Loucy (cell line): Measurements from ENCODE around the gene MRGPRX2.

Source experiments
- EZH2phosphoT487 ChIP-seq: fragments of 200-600 bp; IDR thresholded peaks from 2 replicates; pipeline ENCODE4 v1.6.1; 2018; ENCODE audit warnings: antibody characterized with exemption, mild to moderate bottlenecking, moderate library complexity, borderline replicate concordance
- TF ChIP-seq, protein P1 (sequence below): fragments of 200-600 bp; sonication (generic); conservative IDR thresholded peaks from 2 replicates; pipeline ENCODE4 v1.5.1; 2014; ENCODE audit warnings: mild to moderate bottlenecking, antibody characterized with exemption, low read length

GRCh38 chr11:19091366-19091765, 30.8 kb upstream of the MRGPRX2 start:
- TF ChIP-seq, protein P1, sequence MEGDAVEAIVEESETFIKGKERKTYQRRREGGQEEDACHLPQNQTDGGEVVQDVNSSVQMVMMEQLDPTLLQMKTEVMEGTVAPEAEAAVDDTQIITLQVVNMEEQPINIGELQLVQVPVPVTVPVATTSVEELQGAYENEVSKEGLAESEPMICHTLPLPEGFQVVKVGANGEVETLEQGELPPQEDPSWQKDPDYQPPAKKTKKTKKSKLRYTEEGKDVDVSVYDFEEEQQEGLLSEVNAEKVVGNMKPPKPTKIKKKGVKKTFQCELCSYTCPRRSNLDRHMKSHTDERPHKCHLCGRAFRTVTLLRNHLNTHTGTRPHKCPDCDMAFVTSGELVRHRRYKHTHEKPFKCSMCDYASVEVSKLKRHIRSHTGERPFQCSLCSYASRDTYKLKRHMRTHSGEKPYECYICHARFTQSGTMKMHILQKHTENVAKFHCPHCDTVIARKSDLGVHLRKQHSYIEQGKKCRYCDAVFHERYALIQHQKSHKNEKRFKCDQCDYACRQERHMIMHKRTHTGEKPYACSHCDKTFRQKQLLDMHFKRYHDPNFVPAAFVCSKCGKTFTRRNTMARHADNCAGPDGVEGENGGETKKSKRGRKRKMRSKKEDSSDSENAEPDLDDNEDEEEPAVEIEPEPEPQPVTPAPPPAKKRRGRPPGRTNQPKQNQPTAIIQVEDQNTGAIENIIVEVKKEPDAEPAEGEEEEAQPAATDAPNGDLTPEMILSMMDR: 0 out of 2 replicates have a peak, but pooled peaks have one; percentile 4
- TF ChIP-seq EZH2phosphoT487: no peak
